Adrenal gland (tissue), 5 donors: ENCODE data around the gene EHBP1.

ENCODE experiments used
- POLR2A ChIP-seq, 2 donors: fragments of 450-650 bp; IDR thresholded peaks; one replicate each; pipeline ENCODE4 v1.6.1; 2017; ENCODE audit warnings: antibody characterized with exemption in 2 of 2, mild to moderate bottlenecking in 2 of 2, moderate library complexity in 1 of 2
- TF ChIP-seq, protein P1 (sequence below), 6 experiments: fragments of 450-650 bp in 4 of 6; fragments of 200-600 bp in 2 of 6; sonication (generic) in 1 of 6; IDR thresholded peaks; 1 replicate in 5 of 6; 2 replicates in 1 of 6; pipeline versions ENCODE4 v1.5.1 to v1.8.0; 2016 to 2021; ENCODE audit warnings: antibody characterized with exemption in 6 of 6, mild to moderate bottlenecking in 2 of 6, moderate library complexity in 1 of 6
- donor health status: DM: no; HTN: no; CAD: no.

DNA sequence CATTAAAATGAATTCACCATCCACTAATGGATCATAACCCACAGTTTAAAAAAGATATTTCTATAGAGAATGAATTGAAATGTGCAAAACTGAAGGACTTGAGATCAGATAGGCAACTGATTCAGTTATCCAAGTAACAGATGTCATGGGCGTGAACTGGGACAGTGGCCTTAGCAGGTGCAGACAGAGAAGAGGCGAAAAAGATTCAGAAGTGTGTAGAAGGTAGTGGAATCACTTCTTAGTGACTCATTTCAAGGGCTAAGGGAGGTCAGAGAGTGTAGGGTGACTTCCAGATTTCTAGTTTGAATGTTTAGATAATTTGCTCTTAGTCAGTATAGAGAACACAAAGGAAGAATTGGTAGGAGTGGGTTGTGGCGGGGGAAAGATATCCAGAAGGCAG is 79.7 kb downstream of the EHBP1 start:
- TF ChIP-seq, protein P1, sequence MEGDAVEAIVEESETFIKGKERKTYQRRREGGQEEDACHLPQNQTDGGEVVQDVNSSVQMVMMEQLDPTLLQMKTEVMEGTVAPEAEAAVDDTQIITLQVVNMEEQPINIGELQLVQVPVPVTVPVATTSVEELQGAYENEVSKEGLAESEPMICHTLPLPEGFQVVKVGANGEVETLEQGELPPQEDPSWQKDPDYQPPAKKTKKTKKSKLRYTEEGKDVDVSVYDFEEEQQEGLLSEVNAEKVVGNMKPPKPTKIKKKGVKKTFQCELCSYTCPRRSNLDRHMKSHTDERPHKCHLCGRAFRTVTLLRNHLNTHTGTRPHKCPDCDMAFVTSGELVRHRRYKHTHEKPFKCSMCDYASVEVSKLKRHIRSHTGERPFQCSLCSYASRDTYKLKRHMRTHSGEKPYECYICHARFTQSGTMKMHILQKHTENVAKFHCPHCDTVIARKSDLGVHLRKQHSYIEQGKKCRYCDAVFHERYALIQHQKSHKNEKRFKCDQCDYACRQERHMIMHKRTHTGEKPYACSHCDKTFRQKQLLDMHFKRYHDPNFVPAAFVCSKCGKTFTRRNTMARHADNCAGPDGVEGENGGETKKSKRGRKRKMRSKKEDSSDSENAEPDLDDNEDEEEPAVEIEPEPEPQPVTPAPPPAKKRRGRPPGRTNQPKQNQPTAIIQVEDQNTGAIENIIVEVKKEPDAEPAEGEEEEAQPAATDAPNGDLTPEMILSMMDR (IDR thresholded peaks at IDR 0.05) = no peak
- no peak for TF ChIP-seq POLR2A (IDR thresholded peaks at IDR 0.05)
